ENCODE data around the gene CEP162. TPM values are rescaled to one million over a fixed set of nuclear protein-coding genes. Genes with fewer than 3 reads are reported as not detected.
A peak's percentile ranks its signal among the peaks of the same experiment; 100 is the strongest.

Gene CEP162
- total RNA-seq = 1 to 10 TPM; 2.6 to 5.6 (median 4.7) TPM
- 1 to 10 TPM; 1.6 to 2.7 TPM for polyA plus RNA-seq
- long read RNA-seq, donor 1, full-length matches to known transcripts = 1 of 1 reads
- long read RNA-seq, donor 1, partial matches to known transcripts = 0 of 1 reads
- long read RNA-seq, donor 1, other reads (novel, unspliced or antisense) = 0 of 1 reads
- long read RNA-seq, donor 2, partial matches to known transcripts = 0 of 3 reads
- long read RNA-seq, donor 2, other reads (novel, unspliced or antisense) = 3 of 3 reads
- long read RNA-seq, donor 3, partial matches to known transcripts = 1 of 1 reads
- long read RNA-seq, donor 3, other reads (novel, unspliced or antisense) = 0 of 1 reads

- DNase-seq = peak; percentile 91 to 95 (median 92)
- ATAC-seq = peak; percentile 96 to 99 (median 98)
- H3K9me3 ChIP-seq = no peaks in the 10 kb centered on the region
- H3K27me3 ChIP-seq = peaks cover 0 to 12% (median 0%) of the 10 kb centered on the region in 9 donors
- intact Hi-C loops (cut with DNase I) = loop anchor here in 5 of 10 donors (2.0 to 10.0 kb wide), 4 partner anchors 343 to 613 kb away; partner anchors contain the start of gene CYB5R4 (in 1 of the 5)
- H3K27ac ChIP-seq = peak within 1 kb of the TSS; percentile 62 to 97 (median 81)
- TF ChIP-seq, protein P1, sequence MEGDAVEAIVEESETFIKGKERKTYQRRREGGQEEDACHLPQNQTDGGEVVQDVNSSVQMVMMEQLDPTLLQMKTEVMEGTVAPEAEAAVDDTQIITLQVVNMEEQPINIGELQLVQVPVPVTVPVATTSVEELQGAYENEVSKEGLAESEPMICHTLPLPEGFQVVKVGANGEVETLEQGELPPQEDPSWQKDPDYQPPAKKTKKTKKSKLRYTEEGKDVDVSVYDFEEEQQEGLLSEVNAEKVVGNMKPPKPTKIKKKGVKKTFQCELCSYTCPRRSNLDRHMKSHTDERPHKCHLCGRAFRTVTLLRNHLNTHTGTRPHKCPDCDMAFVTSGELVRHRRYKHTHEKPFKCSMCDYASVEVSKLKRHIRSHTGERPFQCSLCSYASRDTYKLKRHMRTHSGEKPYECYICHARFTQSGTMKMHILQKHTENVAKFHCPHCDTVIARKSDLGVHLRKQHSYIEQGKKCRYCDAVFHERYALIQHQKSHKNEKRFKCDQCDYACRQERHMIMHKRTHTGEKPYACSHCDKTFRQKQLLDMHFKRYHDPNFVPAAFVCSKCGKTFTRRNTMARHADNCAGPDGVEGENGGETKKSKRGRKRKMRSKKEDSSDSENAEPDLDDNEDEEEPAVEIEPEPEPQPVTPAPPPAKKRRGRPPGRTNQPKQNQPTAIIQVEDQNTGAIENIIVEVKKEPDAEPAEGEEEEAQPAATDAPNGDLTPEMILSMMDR (IDR thresholded peaks at IDR 0.05) = peak in 11 of 12 donors; percentile 53 to 89 (median 69)
- peak in 1 of 2 donors; percentile 44 for TF ChIP-seq POLR2A (IDR thresholded peaks at IDR 0.05)
- peaks cover 0 to 5% (median 0%) of the 10 kb centered on the region in 9 donors for H3K36me3 ChIP-seq
- H3K4me1 ChIP-seq = peaks cover 0 to 14% (median 7%) of the 10 kb centered on the region in 12 donors
- H3K4me3 ChIP-seq = peak within 1 kb of the TSS; percentile 60 to 91 (median 78)
- WGBS, 4 donors = 0 to 1% (median 0%) methylated on average over 38 to 40 of the region's 40 CpGs
These were observed at the start of gene CEP162 for GRCh38 chr6:84227434-84228197. CEP162 (minus strand) TSS chr6:84227643; CDS start chr6:84226393, 1,250 bp downstream.

DNA sequence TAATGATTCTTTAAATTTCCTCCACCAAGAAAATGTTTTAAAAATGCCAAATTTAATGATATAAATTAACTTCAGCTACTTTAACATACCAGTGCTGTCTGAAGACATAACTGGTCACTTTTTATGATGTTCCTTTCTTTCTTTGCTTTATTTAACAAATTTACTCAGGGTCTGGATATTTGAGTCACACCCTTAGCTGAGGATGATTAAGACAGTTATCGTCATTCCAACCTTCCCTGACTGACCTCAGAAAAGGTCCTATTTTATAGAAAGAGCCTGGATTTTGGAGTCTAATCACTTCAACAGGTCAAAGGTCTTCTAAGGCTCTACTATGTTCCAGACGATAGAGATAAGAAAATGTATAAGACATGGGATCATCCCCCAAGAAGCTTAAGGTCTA is 47.4 kb upstream of the CEP162 start:
- Histone ChIP-seq H3K9me3 (no peaks in the 10 kb centered on the region), H3K4me3 (no peak overlapping the region), H3K36me3 (no peaks in the 10 kb centered on the region), H3K27me3 (no peaks in the 10 kb centered on the region), H3K4me1 (no peaks in the 10 kb centered on the region), H3K27ac (no peak overlapping the region)
- intact Hi-C loops (cut with DNase I) = no loop called here
- TF ChIP-seq, protein P1 (IDR thresholded peaks at IDR 0.05) = no peak
- no peak for TF ChIP-seq POLR2A (IDR thresholded peaks at IDR 0.05)
- DNase-seq = no peak
- no peak for ATAC-seq
- 68 to 83% (median 77%) methylated on average over 2 of the region's 2 CpGs for WGBS, 4 donors

DNA sequence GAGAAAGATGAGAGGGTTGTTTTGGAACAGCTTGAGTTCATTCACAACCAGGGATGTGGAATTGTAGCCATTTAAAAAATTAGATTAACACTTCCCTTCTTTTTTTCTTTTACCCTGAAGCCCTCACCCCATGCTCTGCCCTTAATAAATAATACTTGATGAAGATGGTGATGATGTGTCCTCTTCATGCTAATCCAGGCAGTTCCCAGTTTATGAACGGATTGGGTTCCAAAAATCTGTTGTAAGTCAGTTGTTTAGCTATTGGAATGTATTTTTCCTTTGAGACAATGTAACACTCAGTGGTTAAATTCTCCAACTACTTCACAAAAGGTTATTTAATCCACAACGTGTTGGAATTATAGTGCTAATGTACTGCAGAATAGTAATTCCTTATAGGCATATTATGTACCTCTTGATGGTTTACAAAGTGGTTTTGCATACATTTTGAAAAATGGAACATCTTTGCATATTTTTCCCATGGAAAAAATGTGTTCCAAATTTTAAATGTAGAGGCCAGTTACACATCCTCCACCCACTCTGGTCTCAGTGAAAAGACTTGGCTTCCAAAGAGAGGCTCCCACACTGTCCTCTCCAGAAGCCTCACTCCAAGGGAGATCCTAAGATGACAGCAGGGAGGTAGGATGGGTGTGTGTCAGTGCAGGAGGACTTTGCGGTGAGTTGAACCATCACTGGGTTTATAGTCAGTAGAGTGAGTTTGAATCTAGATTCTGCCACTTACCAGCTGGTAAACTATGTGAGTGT is 45.8 kb upstream of the CEP162 start:
- TF ChIP-seq, protein P1 (IDR thresholded peaks at IDR 0.05) = no peak
- TF ChIP-seq POLR2A (IDR thresholded peaks at IDR 0.05) = no peak
- ATAC-seq (no peak), DNase-seq (no peak)
- Histone ChIP-seq H3K27ac (no peak overlapping the region), H3K27me3 (no peaks in the 10 kb centered on the region), H3K4me1 (no peaks in the 10 kb centered on the region), H3K36me3 (no peaks in the 10 kb centered on the region), H3K4me3 (no peak overlapping the region), H3K9me3 (no peaks in the 10 kb centered on the region)
- intact Hi-C loops (cut with DNase I) = no loop called here
- WGBS, 4 donors = 61 to 68% (median 65%) methylated on average over 3 of the region's 3 CpGs

All from heart left ventricle (tissue), 16 donors.